Uterus (tissue), 2 donors: ENCODE results near the gene LEF1.

Experiments
- CTCF ChIP-seq, 4 experiments: fragments of 200-600 bp in 2 of 4; fragments of 450-650 bp in 2 of 4; sonication (generic) in 2 of 4; IDR thresholded peaks; one replicate each; pipeline ENCODE4 v1.5.1; 2016 to 2019; ENCODE audit warnings: antibody characterized with exemption in 4 of 4, mild to moderate bottlenecking in 2 of 4, moderate library complexity in 1 of 4
- POLR2A ChIP-seq, 2 donors: fragments of 450-650 bp; IDR thresholded peaks; one replicate each; pipeline ENCODE4 v1.6.1; 2016; ENCODE audit warnings: antibody characterized with exemption in 2 of 2, mild to moderate bottlenecking in 1 of 2, moderate library complexity in 1 of 2

- TF ChIP-seq CTCF (IDR thresholded peaks at IDR 0.05) = no peak
- TF ChIP-seq POLR2A (IDR thresholded peaks at IDR 0.05) = no peak
These were observed 47.9 kb downstream of the LEF1 start for GRCh38 chr4:108120789-108121188.
